Astrocyte of the spinal cord (primary cell): ENCODE data around the gene PSME3IP1.
"Not testable (repeated sequence)": the region's sequence is repeated elsewhere in the genome, so short reads cannot be mapped to it uniquely, and the experiment has no call there.

ENCODE experiments used
- DNase-seq: peaks from one replicate; pipeline ENCODE4 v3.0.0; 2011; ENCODE audit warnings: low read depth, low spot score
- H3K4me3 ChIP-seq: 2 replicates; pipeline ENCODE4 v1.5.1; 2011; ENCODE audit warnings: low read depth, mild to moderate bottlenecking, low read length, moderate library complexity
- CTCF ChIP-seq: IDR thresholded peaks from 2 replicates; pipeline ENCODE4 v1.5.1; 2012; ENCODE audit warnings: low read depth, mild to moderate bottlenecking, low read length, inconsistent platforms
- in situ Hi-C: cut with HindIII; loops from 2 replicates; pipeline ENCODE4 v1.10.0; 2017; ENCODE audit warnings: low sequenced_read_pairs

The PSME3IP1 gene

GRCh38 chr16:57213462-57213861 lies 27.6 kb upstream of the PSME3IP1 start:
- no peak overlapping the region for H3K4me3 ChIP-seq
- in situ Hi-C loops = no loop called here
- no peak for TF ChIP-seq CTCF
- no peak for DNase-seq

GRCh38 chr16:57209780-57210179 lies 23.9 kb upstream of the PSME3IP1 start:
- no peak for TF ChIP-seq CTCF
- in situ Hi-C loops = no loop called here
- DNase-seq = no peak
- H3K4me3 ChIP-seq = no peak overlapping the region

- in situ Hi-C loops = no loop called here
- no peak for TF ChIP-seq CTCF
- no peak for DNase-seq
- no peak overlapping the region for H3K4me3 ChIP-seq
Observed at GRCh38 chr16:57208926-57209325, 23.1 kb upstream of the PSME3IP1 start.

GRCh38 chr16:57204675-57205074 lies 18.8 kb upstream of the PSME3IP1 start:
- TF ChIP-seq CTCF = no peak
- no peak overlapping the region for H3K4me3 ChIP-seq
- no peak for DNase-seq
- in situ Hi-C loops = no loop called here

- no peak overlapping the region for H3K4me3 ChIP-seq
- in situ Hi-C loops = no loop called here
- no peak for DNase-seq
- TF ChIP-seq CTCF = no peak
Observed at GRCh38 chr16:57203451-57203850, 17.6 kb upstream of the PSME3IP1 start.

GRCh38 chr16:57202095-57202886 lies 16.5 kb upstream of the PSME3IP1 start:
- TF ChIP-seq CTCF = no peak

GRCh38 chr16:57200926-57201325 lies 15.1 kb upstream of the PSME3IP1 start:
- in situ Hi-C loops, H3K4me3 ChIP-seq, DNase-seq: not testable (repeated sequence)

More at GRCh38 chr16:57202095-57202886, 16.5 kb upstream of the PSME3IP1 start:
- in situ Hi-C loops = no loop called here
- no peak overlapping the region for H3K4me3 ChIP-seq
- no peak for DNase-seq

- H3K4me3 ChIP-seq, in situ Hi-C loops, DNase-seq: not testable (repeated sequence)
Observed at GRCh38 chr16:57200321-57200720, 14.5 kb upstream of the PSME3IP1 start.
